Hematopoietic multipotent progenitor cell (in vitro differentiated cells): ENCODE measurements around the gene MAP7D3. TPM values are rescaled to one million over a fixed set of nuclear protein-coding genes. Genes with fewer than 3 reads are reported as not detected.
"Not testable (repeated sequence)": the region's sequence is repeated elsewhere in the genome, so short reads cannot be mapped to it uniquely, and the experiment has no call there.

Source experiments
- DNase-seq, 3 donors: peaks; one replicate each; pipeline ENCODE4 v3.0.0-alpha.2; 2011 to 2015; ENCODE audit warnings: low read depth in 2 of 3, low spot score in 2 of 3
- total RNA-seq: library from RNA; depleted of rRNA; stranded (reverse); fragments of >200 nt; gene quantifications from one replicate; pipeline ENCODE4 v1.2.3, GENCODE V29; 2012

The MAP7D3 gene
- total RNA-seq, 1 donor, result 10.0 TPM

- no peak for DNase-seq
These were observed 4.8 kb upstream of the MAP7D3 start for GRCh38 chrX:136256026-136256425.

GRCh38 chrX:136255541-136255940, 4.3 kb upstream of the MAP7D3 start:
- no peak for DNase-seq

GRCh38 chrX:136250191-136251040, 784 bp downstream of the MAP7D3 start:
- peak in 1 of 3 donors; percentile 19 for DNase-seq

DNA sequence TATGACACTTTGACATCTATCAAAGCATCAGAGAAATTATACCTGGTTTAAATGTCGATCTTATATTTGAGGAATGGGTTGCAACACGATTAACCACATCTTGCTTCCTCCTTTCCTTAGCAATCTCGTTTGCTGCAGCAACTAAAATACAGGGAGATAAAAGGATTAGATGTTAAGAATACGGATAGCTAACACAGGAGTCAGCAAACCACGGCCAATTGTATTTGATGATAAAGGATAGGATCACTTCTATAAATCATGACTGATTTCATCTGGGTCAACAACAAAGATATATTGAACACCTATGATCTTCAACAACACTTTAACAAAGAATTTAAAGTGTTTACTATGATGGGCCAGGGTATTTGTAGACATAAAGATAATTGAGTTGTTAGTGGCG, 5.0 kb downstream of the MAP7D3 start:
- DNase-seq, result no peak

DNA sequence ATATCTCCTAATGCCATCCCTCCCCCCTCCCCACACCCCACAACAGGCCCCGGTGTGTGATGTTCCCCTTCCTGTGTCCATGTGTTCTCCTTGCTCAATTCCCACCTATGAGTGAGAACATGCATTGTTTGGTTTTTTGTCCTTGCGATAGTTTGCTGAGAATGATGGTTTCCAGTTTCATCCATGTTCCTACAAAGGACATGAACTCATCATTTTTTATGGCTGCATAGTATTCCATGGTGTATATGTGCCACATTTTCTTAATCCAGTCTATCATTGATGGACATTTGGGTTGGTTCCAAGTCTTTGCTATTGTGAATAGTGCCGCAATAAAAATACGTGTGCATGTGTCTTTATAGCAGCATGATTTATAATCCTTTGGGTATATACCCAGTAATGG, 13.4 kb downstream of the MAP7D3 start:
- not testable (repeated sequence) for DNase-seq

DNA sequence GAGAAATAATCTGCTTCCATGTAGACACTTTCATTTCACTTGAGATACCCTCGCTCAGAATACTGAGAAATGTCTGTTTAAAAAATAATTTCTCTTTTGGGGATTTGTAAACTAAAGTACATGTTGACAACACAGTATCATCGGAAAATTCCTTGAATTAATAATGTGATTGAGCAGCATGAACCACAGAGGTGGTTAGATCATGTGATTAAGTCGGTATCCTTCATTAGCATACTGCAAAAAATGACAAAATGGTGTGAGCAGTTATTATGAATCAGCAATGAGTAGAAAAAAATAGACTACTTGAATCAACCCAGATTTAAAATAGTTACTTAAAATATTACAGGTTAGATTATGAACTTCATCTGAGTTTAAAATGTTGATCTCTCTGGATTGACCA, 14.1 kb downstream of the MAP7D3 start:
- no peak for DNase-seq

DNA sequence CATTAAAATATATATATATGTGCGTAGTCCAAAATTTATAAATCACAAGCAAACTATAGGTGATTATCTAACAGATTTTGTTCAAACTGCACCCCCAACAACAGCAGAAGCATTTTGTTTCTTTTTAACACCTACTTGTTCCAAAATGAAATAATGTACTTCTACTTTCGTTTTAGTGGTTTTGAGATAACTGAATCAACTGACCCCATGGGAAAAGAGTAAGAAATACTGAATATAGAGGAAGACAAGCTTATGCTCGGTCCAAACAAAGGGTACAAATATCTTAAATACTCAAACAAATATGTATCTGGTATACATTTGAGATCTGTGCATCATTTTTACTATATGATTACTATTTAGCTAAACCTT, 22.4 kb downstream of the MAP7D3 start:
- peak in 1 of 3 donors; percentile 19 for DNase-seq

GRCh38 chrX:136227948-136228838, 23.0 kb downstream of the MAP7D3 start:
- DNase-seq, result peak in 1 of 3 donors; percentile 54

GRCh38 chrX:136227074-136227473, 24.1 kb downstream of the MAP7D3 start:
- DNase-seq, result no peak

GRCh38 chrX:136221851-136222513, 29.2 kb downstream of the MAP7D3 start:
- no peak for DNase-seq

DNA sequence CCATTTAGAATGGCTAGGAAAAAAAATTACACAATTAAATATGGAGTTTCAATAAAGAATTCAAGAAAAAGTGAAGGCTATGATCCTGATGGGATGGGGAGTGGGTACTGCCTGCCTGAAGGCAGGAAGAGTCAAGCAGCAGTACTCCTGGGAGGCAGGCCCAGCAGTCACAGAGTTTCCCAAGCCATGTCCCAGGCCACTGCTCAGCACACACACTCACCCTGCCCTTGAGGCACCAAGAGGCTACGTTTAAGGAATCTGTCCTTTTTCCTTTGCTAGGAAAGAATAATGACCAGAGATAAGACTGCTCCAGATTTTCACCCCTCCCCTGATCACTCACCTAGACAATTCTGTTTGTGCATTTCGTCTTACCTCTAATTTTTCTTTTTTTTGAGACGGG, 30.2 kb downstream of the MAP7D3 start:
- no peak for DNase-seq

- DNase-seq, result no peak
These were observed 30.7 kb downstream of the MAP7D3 start for GRCh38 chrX:136220540-136220939.

GRCh38 chrX:136219893-136220292, 31.3 kb downstream of the MAP7D3 start:
- no peak for DNase-seq

- DNase-seq, result no peak
These were observed 35.6 kb downstream of the MAP7D3 start for GRCh38 chrX:136215559-136215958.

GRCh38 chrX:136214551-136214950, 36.6 kb downstream of the MAP7D3 start:
- no peak for DNase-seq

- no peak for DNase-seq
These were observed 38.6 kb downstream of the MAP7D3 start for GRCh38 chrX:136212557-136213111.

GRCh38 chrX:136211766-136212556, 39.2 kb downstream of the MAP7D3 start:
- no peak for DNase-seq

- peak in 1 of 3 donors; percentile 26 for DNase-seq
These were observed 40.4 kb downstream of the MAP7D3 start for GRCh38 chrX:136210806-136211205.

DNA sequence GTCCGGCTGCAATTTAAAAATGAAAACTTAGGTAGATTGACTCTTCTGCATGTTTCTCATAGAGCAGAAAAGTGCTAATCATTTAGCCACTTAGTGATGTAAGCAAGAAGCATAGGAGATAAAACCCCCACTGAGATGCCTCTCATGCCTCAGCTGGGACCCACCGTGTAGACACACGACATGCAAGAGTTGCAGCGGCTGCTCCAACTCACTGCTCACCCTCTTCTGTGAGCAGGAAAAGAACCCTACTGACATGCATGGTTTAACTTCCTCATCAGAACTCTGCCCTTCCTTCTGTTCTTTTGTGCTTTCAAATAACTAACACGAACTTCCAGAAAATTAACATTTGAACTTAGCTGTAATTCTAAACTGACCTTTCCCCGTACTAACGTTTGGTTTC, 41.0 kb downstream of the MAP7D3 start:
- peak in 1 of 3 donors; percentile 29 for DNase-seq

DNA sequence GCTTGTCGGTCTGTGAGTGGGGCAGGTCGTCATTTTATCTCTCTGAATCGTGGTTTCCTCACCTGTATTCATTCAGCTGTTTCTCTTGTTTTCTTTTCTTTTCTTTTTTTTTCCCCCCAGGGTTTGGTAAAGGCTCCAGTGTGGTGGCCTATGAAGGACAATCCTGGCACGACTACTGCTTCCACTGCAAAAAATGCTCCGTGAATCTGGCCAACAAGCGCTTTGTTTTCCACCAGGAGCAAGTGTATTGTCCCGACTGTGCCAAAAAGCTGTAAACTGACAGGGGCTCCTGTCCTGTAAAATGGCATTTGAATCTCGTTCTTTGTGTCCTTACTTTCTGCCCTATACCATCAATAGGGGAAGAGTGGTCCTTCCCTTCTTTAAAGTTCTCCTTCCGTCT, 41.4 kb downstream of the MAP7D3 start:
- DNase-seq, result no peak
